ENCODE measurements around the gene NTM. TPM values are rescaled to one million over a fixed set of nuclear protein-coding genes. Genes with fewer than 3 reads are reported as not detected.
A peak's percentile ranks its signal among the peaks of the same experiment; 100 is the strongest.

The NTM gene
- total and polyA plus RNA-seq, 2 donors (not counting 3 experiments of a cell fraction or from before 2014, with no cell fraction given), result 1.00 to 1.1 TPM

- Histone ChIP-seq H3K36me3 (ENCODE audit: control insufficient read depth in 2 of 2, extremely low read depth in 1 of 2, insufficient read depth in 2 of 2, low read length in 2 of 2) (no peaks in the 10 kb centered on the region), H3K9me3 (replicated peaks; ENCODE audit: control insufficient read depth, insufficient read depth, low read length) (no peaks in the 10 kb centered on the region), H3K27ac (ENCODE audit: insufficient read depth, low read depth, low read length) (no peak overlapping the region), H3K4me1 (ENCODE audit: control insufficient read depth, extremely low read depth, insufficient read depth, low read length) (no peaks in the 10 kb centered on the region), H2AFZ (ENCODE audit: low read depth, low read length) (no peak overlapping the region), H3K79me2 (ENCODE audit: control insufficient read depth, insufficient read depth, low read length) (no peaks in the 10 kb centered on the region), H4K20me1 (replicated peaks; ENCODE audit: control insufficient read depth, extremely low read depth, insufficient read depth, low read length) (no peaks in the 10 kb centered on the region), H3K9ac (replicated peaks; ENCODE audit: extremely low read depth, insufficient read depth, low read length) (no peak overlapping the region), H3K4me3 (replicated peaks in 1 of 3; ENCODE audit: insufficient read depth in 1 of 3, low read depth in 1 of 3, low read length in 3 of 3) (no peak overlapping the region), H3K4me2 (ENCODE audit: insufficient read depth, low read length) (no peak overlapping the region), H3K27me3 (ENCODE audit: control insufficient read depth in 2 of 2, insufficient read depth in 2 of 2, low read length in 2 of 2) (no peaks in the 10 kb centered on the region), H3K9me1 (replicated peaks; ENCODE audit: control insufficient read depth, extremely low read depth, insufficient read depth, low read length) (no peaks in the 10 kb centered on the region)
- FAIRE-seq (peak; percentile 12), DNase-seq (ENCODE audit: low read depth, low spot score) (no peak)
- no TSS peak for BruUV-seq (replicated peaks)
- dilution Hi-C loops (cut with MboI; ENCODE audit: extremely low pct_ligation_motif_present, low sequenced_read_pairs) (no loop called here), intact Hi-C loops (cut with micrococcal nuclease) (loop anchor here (1.0 kb wide), 2 partner anchors 291 to 410 kb away; no protein-coding TSS in a partner anchor)
- no peak for TF ChIP-seq MAX (IDR thresholded peaks at IDR 0.05; ENCODE audit: insufficient read depth, insufficient read length)
- TF ChIP-seq JUN (IDR thresholded peaks at IDR 0.05; ENCODE audit: borderline replicate concordance, insufficient read depth, insufficient read length, low read depth), result no peak
- no peak for TF ChIP-seq GATA2 (IDR thresholded peaks at IDR 0.05; ENCODE audit: insufficient read depth, insufficient read length, low read depth, low read length)
- TF ChIP-seq FOS (IDR thresholded peaks at IDR 0.05; ENCODE audit: borderline replicate concordance, insufficient read depth, low read length), result peak; percentile 68
- TF ChIP-seq MYC (IDR thresholded peaks at IDR 0.05; ENCODE audit: low read depth, low read length), result no peak
- TF ChIP-seq EZH2 (IDR thresholded peaks at IDR 0.05; ENCODE audit: borderline replicate concordance, low read depth, low read length, severe bottlenecking), result no peak
- ChIA-PET POLR2A (no interaction called here), CTCF (interaction anchor here (1.2 to 1.9 kb wide), 4 partner anchors 26 to 291 kb away, joined by 4 to 14 read pairs (median 6); no protein-coding TSS in a partner anchor)
These were observed 788.3 kb downstream of the NTM start for GRCh38 chr11:132158696-132159095.

GRCh38 chr11:132161403-132162078 lies 791.1 kb downstream of the NTM start:
- Histone ChIP-seq H3K27ac (ENCODE audit: insufficient read depth, low read depth, low read length) (no peak overlapping the region), H3K79me2 (ENCODE audit: control insufficient read depth, insufficient read depth, low read length) (no peaks in the 10 kb centered on the region), H4K20me1 (replicated peaks; ENCODE audit: control insufficient read depth, extremely low read depth, insufficient read depth, low read length) (no peaks in the 10 kb centered on the region), H3K4me3 (replicated peaks in 1 of 3; ENCODE audit: insufficient read depth in 1 of 3, low read depth in 1 of 3, low read length in 3 of 3) (no peak overlapping the region), H2AFZ (ENCODE audit: low read depth, low read length) (no peak overlapping the region), H3K36me3 (ENCODE audit: control insufficient read depth in 2 of 2, extremely low read depth in 1 of 2, insufficient read depth in 2 of 2, low read length in 2 of 2) (no peaks in the 10 kb centered on the region), H3K9me1 (replicated peaks; ENCODE audit: control insufficient read depth, extremely low read depth, insufficient read depth, low read length) (no peaks in the 10 kb centered on the region), H3K4me2 (ENCODE audit: insufficient read depth, low read length) (no peak overlapping the region), H3K9me3 (replicated peaks; ENCODE audit: control insufficient read depth, insufficient read depth, low read length) (no peaks in the 10 kb centered on the region), H3K9ac (replicated peaks; ENCODE audit: extremely low read depth, insufficient read depth, low read length) (no peak overlapping the region), H3K4me1 (ENCODE audit: control insufficient read depth, extremely low read depth, insufficient read depth, low read length) (no peaks in the 10 kb centered on the region), H3K27me3 (ENCODE audit: control insufficient read depth in 2 of 2, insufficient read depth in 2 of 2, low read length in 2 of 2) (no peaks in the 10 kb centered on the region)
- intact Hi-C loops (cut with micrococcal nuclease), result no loop called here
- no TSS peak for BruUV-seq (replicated peaks)
- TF ChIP-seq POLR2A (IDR thresholded peaks at IDR 0.05; ENCODE audit: low read depth, low read length) (no peak), POLR2AphosphoS5 (IDR thresholded peaks at IDR 0.05; ENCODE audit: insufficient read depth, low read depth, low read length) (no peak), EZH2 (IDR thresholded peaks at IDR 0.05; ENCODE audit: borderline replicate concordance, low read depth, low read length, severe bottlenecking) (no peak), FOS (IDR thresholded peaks at IDR 0.05; ENCODE audit: borderline replicate concordance, insufficient read depth, low read length) (no peak), MYC (IDR thresholded peaks at IDR 0.05; ENCODE audit: low read depth, low read length) (no peak), MAX (IDR thresholded peaks at IDR 0.05; ENCODE audit: insufficient read depth, insufficient read length) (no peak), GATA2 (IDR thresholded peaks at IDR 0.05; ENCODE audit: insufficient read depth, insufficient read length, low read depth, low read length) (no peak), JUN (IDR thresholded peaks at IDR 0.05; ENCODE audit: borderline replicate concordance, insufficient read depth, insufficient read length, low read depth) (no peak), CTCF (IDR thresholded peaks at IDR 0.05; ENCODE audit: extremely low read depth in 1 of 2, insufficient read depth in 1 of 2, low read depth in 1 of 2, low read length in 2 of 2) (no peak)
- ChIA-PET CTCF (interaction anchor here (0.8 kb wide), 1 partner anchor 294 kb away, joined by 3 read pairs; no protein-coding TSS in a partner anchor), POLR2A (no interaction called here)
- dilution Hi-C loops (cut with MboI; ENCODE audit: extremely low pct_ligation_motif_present, low sequenced_read_pairs), result no loop called here
- DNase-seq (ENCODE audit: low read depth, low spot score), result no peak
- no peak for FAIRE-seq

All from endothelial cell of umbilical vein (primary cell).